ENCODE measurements around the gene VGF. TPM values are rescaled to one million over a fixed set of nuclear protein-coding genes. Genes with fewer than 3 reads are reported as not detected.
"Not testable (repeated sequence)": the region's sequence is repeated elsewhere in the genome, so short reads cannot be mapped to it uniquely, and the experiment has no call there.

VGF gene
- total RNA-seq, 1 donor from 2014 or later = 4.2 TPM

- DNase-seq (ENCODE audit: extremely low spot score, unreplicated experiment) = no peak
- H3K4me1 Mint-ChIP-seq (ENCODE audit: unreplicated experiment) = no peaks in the 10 kb centered on the region
- H3K4me3 Mint-ChIP-seq = no peak overlapping the region
- no peak for TF ChIP-seq CTCF (conservative IDR thresholded peaks at IDR 0.05)
- H3K36me3 Mint-ChIP-seq = no peaks in the 10 kb centered on the region
- no peaks in the 10 kb centered on the region for H3K27me3 Mint-ChIP-seq
- H3K27ac Mint-ChIP-seq = no peak overlapping the region
- H3K9me3 Mint-ChIP-seq = no peaks in the 10 kb centered on the region
Observed at GRCh38 chr7:101113836-101114235, 51.5 kb downstream of the VGF start.

GRCh38 chr7:101113140-101113539, 52.2 kb downstream of the VGF start:
- not testable (repeated sequence) for H3K4me1 Mint-ChIP-seq (ENCODE audit: unreplicated experiment)

More at GRCh38 chr7:101113140-101113539, 52.2 kb downstream of the VGF start:
- not testable (repeated sequence) for H3K36me3 Mint-ChIP-seq; DNase-seq (ENCODE audit: extremely low spot score, unreplicated experiment); H3K4me3 Mint-ChIP-seq; H3K9me3 Mint-ChIP-seq; H3K27ac Mint-ChIP-seq; H3K27me3 Mint-ChIP-seq

Small RNA genes lying within 50 kb of the gene (microRNA-seq; reads per million reads assigned to microRNA genes)
- not detected for gene MIR4653

Other genes with a start within 250 kb of the VGF start
- gene MUC3A, start 216.0 kb downstream of the VGF start, total RNA-seq (ENCODE audit: low replicate concordance) = 8.2 and 23.5 TPM in 2 replicates
- gene MUC12, start 196.0 kb downstream of the VGF start, total RNA-seq (ENCODE audit: low replicate concordance) = 0.50 and 1.6 TPM in 2 replicates
- 0.53 and 1.5 TPM in 2 replicates for gene MUC17, start 145.5 kb downstream of the VGF start, total RNA-seq (ENCODE audit: low replicate concordance)
- gene TRIM56, start 80.1 kb downstream of the VGF start, total RNA-seq (ENCODE audit: low replicate concordance) = 22.2 and 40.1 TPM in 2 replicates
- gene SERPINE1, start 38.5 kb downstream of the VGF start, total RNA-seq (ENCODE audit: low replicate concordance) = 0.14 and 1.5 TPM in 2 replicates
- 59.8 and 98.8 TPM in 2 replicates for gene AP1S1, start 11.1 kb downstream of the VGF start, total RNA-seq (ENCODE audit: low replicate concordance)
- not detected in 2 replicates for gene NAT16, start 14.7 kb upstream of the VGF start, total RNA-seq (ENCODE audit: low replicate concordance)
- gene MOGAT3, start 35.5 kb upstream of the VGF start, total RNA-seq (ENCODE audit: low replicate concordance) = 0.94 and 1.1 TPM in 2 replicates
- 37.5 and 65.7 TPM in 2 replicates for gene PLOD3, start 52.0 kb upstream of the VGF start, total RNA-seq (ENCODE audit: low replicate concordance)
- 61.1 and 68.7 TPM in 2 replicates for gene ZNHIT1, start 52.6 kb upstream of the VGF start, total RNA-seq (ENCODE audit: low replicate concordance)
- 9.5 and 16.3 TPM in 2 replicates for gene CLDN15, start 72.2 kb upstream of the VGF start, total RNA-seq (ENCODE audit: low replicate concordance)
- gene FIS1, start 79.5 kb upstream of the VGF start, total RNA-seq (ENCODE audit: low replicate concordance) = 110 and 114 TPM in 2 replicates
- 31.5 and 48.1 TPM in 2 replicates for gene IFT22, start 156.2 kb upstream of the VGF start, total RNA-seq (ENCODE audit: low replicate concordance)
- gene COL26A1, start 197.3 kb upstream of the VGF start, total RNA-seq (ENCODE audit: low replicate concordance) = 10.6 and 47.9 TPM in 2 replicates